Measurements from ENCODE around the gene CYP3A4.
"Not testable (repeated sequence)": the region's sequence is repeated elsewhere in the genome, so short reads cannot be mapped to it uniquely, and the experiment has no call there.

Gene CYP3A4

GRCh38 chr7:99723201-99723600 lies 60.8 kb downstream of the CYP3A4 start:
- DNase-seq (ENCODE audit: low read depth, low spot score), result not testable (repeated sequence)

- no peak for DNase-seq (ENCODE audit: low read depth, low spot score)
These were observed 63.0 kb downstream of the CYP3A4 start for GRCh38 chr7:99720800-99721595.

GRCh38 chr7:99719996-99720769 lies 63.8 kb downstream of the CYP3A4 start:
- no peak for DNase-seq (ENCODE audit: low read depth, low spot score)

GRCh38 chr7:99713995-99714570 lies 69.9 kb downstream of the CYP3A4 start:
- no peak for DNase-seq (ENCODE audit: low read depth, low spot score)

- peak; percentile 3 for DNase-seq (ENCODE audit: low read depth, low spot score)
These were observed 74.0 kb downstream of the CYP3A4 start for GRCh38 chr7:99709838-99710578.

- no peak for DNase-seq (ENCODE audit: low read depth, low spot score)
These were observed 74.7 kb downstream of the CYP3A4 start for GRCh38 chr7:99709260-99709659.

- DNase-seq (ENCODE audit: low read depth, low spot score), result peak; percentile 47
These were observed 76.9 kb downstream of the CYP3A4 start for GRCh38 chr7:99707096-99707495.
